ENCODE results near the gene CFAP45. TPM values are rescaled to one million over a fixed set of nuclear protein-coding genes. Genes with fewer than 3 reads are reported as not detected.

Gene CFAP45
- total and polyA plus RNA-seq, 9 of the 15 experiments (the other 6 are each of a cell fraction or from before 2014, with no cell fraction given): 0.65 to 2.4 (median 1.5) TPM

- no peak for TF ChIP-seq ARID4B (CRISPR knock-in tag; IDR thresholded peaks at IDR 0.05)
- no peak for TF ChIP-seq PML (IDR thresholded peaks at IDR 0.05; ENCODE audit: low read length)
- TF ChIP-seq MXI1 (IDR thresholded peaks at IDR 0.05; ENCODE audit: low read depth, low read length): no peak
- no peak for TF ChIP-seq NCOA6 (IDR thresholded peaks at IDR 0.05)
- TF ChIP-seq ZNF57 (CRISPR knock-in tag; IDR thresholded peaks at IDR 0.05): no peak
Measured at GRCh38 chr1:159849626-159850366, 50.2 kb downstream of the CFAP45 start (continued).

- no peak overlapping the region for H3K4me3 ChIP-seq
- H3K79me2 ChIP-seq (ENCODE audit: control insufficient read depth, insufficient read depth, low read length): no peaks in the 10 kb centered on the region
- no peak overlapping the region for H3K9ac ChIP-seq (ENCODE audit: insufficient read depth in 1 of 2, low read depth in 2 of 2, low read length in 2 of 2)
- no peaks in the 10 kb centered on the region for H3K36me3 ChIP-seq (ENCODE audit: control insufficient read depth, insufficient read depth, low read length)
- peaks cover 15 to 32% of the 10 kb centered on the region in 2 experiments; a peak in 3 of 5 replicates for H3K27me3 ChIP-seq (ENCODE audit: control insufficient read depth in 2 of 2, insufficient read depth in 2 of 2, low read length in 2 of 2)
- H3K4me1 ChIP-seq (replicated peaks in 1 of 2; ENCODE audit: control insufficient read depth in 2 of 2, insufficient read depth in 2 of 2, low read length in 2 of 2): no peaks in the 10 kb centered on the region
- H2AFZ ChIP-seq (ENCODE audit: low read depth, low read length): no peak overlapping the region
- no peak overlapping the region for H3K27ac ChIP-seq (ENCODE audit: extremely low read depth, low read depth, low read length)
- 0% methylated on average over 3 of the region's 3 CpGs for WGBS (ENCODE audit: insufficient coverage, low coverage, missing lambda C conversion rate)
- in situ Hi-C loops (cut with MboI) (no loop called here), intact Hi-C loops (cut with micrococcal nuclease) (no loop called here)
- no peak for ATAC-seq
- ChIA-PET POLR2A (no interaction called here), CTCF (ENCODE audit: low intra/inter-chr PET ratio) (no interaction called here)
- H4K20me1 ChIP-seq (replicated peaks; ENCODE audit: control insufficient read depth, insufficient read depth, low read length): no peaks in the 10 kb centered on the region
- no peak for DNase-seq (ENCODE audit: extremely low read depth in 1 of 4, low spot score in 3 of 4)
- H3K9me1 ChIP-seq (ENCODE audit: control insufficient read depth, insufficient read depth, low read length): peaks cover 3% of the 10 kb centered on the region
- FAIRE-seq: no peak
- no peak overlapping the region for H3K4me2 ChIP-seq (ENCODE audit: insufficient read depth, low read length)
- H3K9me3 ChIP-seq (replicated peaks; ENCODE audit: control insufficient read depth, insufficient read depth, low read depth, low read length): no peaks in the 10 kb centered on the region
- BruUV-seq (replicated peaks): no TSS peak
- TF ChIP-seq PHB2 (IDR thresholded peaks at IDR 0.05; ENCODE audit: low read depth) (no peak), POLR3A (IDR thresholded peaks at IDR 0.05; ENCODE audit: borderline replicate concordance, extremely low read depth, insufficient read depth, insufficient read length) (no peak), TCF7L2 (IDR thresholded peaks at IDR 0.05; ENCODE audit: low read depth, low read length) (no peak), RFX1 (IDR thresholded peaks at IDR 0.05) (no peak), ZNF77 (CRISPR knock-in tag; IDR thresholded peaks at IDR 0.05) (no peak), HCFC1 (IDR thresholded peaks at IDR 0.05; ENCODE audit: low read depth, low read length) (no peak), ZNF785 (CRISPR knock-in tag; IDR thresholded peaks at IDR 0.05) (no peak), PYGO2 (tag; IDR thresholded peaks at IDR 0.05) (no peak), COPS2 (conservative IDR thresholded peaks at IDR 0.05) (no peak), RBBP5 (IDR thresholded peaks at IDR 0.05; ENCODE audit: borderline replicate concordance, insufficient read depth, low read length, poor library complexity, severe bottlenecking) (no peak), MIER1 (IDR thresholded peaks at IDR 0.05; ENCODE audit: low read depth) (no peak), SP1 (CRISPR knock-in tag; IDR thresholded peaks at IDR 0.05) (no peak), SIX5 (IDR thresholded peaks at IDR 0.05; ENCODE audit: borderline replicate concordance in 1 of 2, insufficient read depth in 1 of 2, low read depth in 1 of 2, low read length in 2 of 2) (no peak), PCBP1 (IDR thresholded peaks at IDR 0.05; ENCODE audit: low read depth, low read length, poor library complexity, severe bottlenecking) (no peak)
Measured at GRCh38 chr1:159848326-159848725, 51.6 kb downstream of the CFAP45 start.

Data from K562 (cell line).